Activated CD4-positive, alpha-beta T cell treated with anti-CD3 and anti-CD28 coated beads, Interleukin-2, Interleukin-6, amounts not matched to agents 100 ng/mL and 50 ng/mL, durations not matched to agents 16 hours and 8 hours (primary cell): ENCODE measurements around the gene ARF6.
"Not testable (repeated sequence)": the region's sequence is repeated elsewhere in the genome, so short reads cannot be mapped to it uniquely, and the experiment has no call there.

Source experiments
- DNase-seq: peaks from one replicate; pipeline ENCODE4 v3.0.0-alpha.2; 2020

Gene ARF6

GRCh38 chr14:49909016-49909415, 16.1 kb downstream of the ARF6 start:
- no peak for DNase-seq

DNA sequence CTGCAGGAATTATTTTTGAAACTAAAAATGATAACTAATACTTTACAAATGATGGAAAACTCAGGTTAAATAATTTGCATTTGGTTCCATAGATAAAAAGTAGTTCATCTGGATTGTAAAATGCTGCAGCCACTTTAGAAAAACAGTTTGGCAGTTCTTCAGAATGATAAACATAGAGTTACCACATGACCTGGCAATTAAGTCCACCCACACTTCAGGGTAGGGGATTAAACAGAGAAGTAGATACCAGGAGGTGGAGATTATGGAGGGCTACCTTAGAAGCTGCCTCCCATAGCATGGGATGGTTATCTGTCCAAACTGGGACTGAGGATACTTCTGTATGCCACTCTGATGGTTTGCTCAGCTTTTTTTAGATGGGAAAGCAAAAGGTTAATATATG, 22.2 kb downstream of the ARF6 start:
- DNase-seq: no peak

- DNase-seq: no peak
These were observed 25.8 kb downstream of the ARF6 start for GRCh38 chr14:49918706-49919105.

DNA sequence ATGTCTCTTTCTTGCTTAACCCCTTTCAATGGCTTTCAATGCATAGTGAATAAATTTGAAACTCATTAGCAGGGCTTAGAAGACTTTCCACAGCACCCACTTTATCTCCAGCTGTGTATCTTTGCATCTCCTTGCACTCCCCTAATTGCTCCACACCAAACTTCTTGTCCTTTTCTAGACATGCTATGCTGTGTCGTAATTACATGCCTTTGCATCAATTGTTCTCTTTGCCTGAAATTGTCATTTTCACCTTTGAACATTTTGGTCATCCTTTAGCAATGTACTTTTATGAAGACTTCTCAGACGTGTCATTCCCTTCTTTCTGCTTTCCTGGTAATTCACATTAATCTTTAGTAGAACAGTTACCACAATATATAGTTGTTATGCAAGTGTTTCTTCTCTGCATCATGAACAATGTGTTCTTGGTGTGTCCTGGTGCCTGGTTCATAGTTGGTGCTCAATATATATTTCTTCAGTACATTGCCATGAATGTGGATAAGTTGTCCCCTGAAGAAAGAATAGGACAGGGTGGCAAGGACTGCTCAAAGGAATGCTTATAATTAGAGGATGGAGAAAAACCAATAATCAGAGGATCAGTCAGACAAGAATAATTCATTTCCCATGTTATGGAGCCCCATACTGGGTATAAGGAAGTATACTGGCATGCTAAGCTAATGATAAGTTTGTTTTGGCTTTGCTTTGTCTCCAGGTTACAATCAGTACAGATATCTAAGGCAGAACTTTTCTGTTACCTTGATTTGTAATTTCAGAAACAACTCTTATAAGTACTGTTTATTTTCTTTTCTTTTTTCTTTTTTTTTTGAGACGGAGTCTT, 27.2 kb downstream of the ARF6 start:
- no peak for DNase-seq

DNA sequence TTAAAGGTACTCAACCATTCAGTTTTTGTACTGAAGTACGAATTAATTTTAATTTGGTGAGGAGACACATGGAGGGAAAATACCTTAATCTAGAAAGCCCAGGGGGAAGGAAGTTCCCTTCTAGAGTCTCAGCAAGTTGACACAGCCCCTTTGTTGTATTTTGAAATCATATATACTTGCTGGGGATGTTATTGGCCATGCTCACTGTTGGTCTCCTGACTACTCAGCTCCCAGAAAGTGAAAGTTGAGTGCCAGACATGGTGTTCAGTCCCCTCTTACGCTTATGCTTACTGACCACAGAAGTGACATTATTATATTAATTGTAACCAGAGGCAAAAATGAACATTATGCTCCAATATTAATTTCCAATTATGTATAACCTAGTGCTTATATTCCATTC, 28.1 kb downstream of the ARF6 start:
- no peak for DNase-seq

- no peak for DNase-seq
These were observed 28.5 kb downstream of the ARF6 start for GRCh38 chr14:49921401-49921800.

DNA sequence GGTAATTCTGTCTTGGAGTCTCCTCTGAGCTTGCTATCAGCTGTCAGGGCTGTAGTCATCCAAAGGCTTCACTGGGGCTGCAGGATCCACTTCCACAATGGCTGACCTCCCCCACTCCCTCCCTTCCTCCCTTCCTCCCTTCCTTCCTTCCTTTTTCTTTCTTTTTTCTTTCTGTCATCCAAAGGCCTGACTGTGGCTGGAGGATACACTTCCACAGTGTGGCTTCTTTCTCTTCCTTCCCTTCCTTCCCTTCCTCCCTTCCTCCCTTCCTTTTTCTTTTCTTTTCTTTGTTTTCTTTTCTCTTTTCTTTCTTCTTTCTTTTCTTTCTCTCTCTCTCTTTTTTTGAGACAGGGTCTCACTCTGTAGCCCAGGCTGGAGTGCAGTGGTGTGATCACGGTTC, 30.6 kb downstream of the ARF6 start:
- no peak for DNase-seq

DNA sequence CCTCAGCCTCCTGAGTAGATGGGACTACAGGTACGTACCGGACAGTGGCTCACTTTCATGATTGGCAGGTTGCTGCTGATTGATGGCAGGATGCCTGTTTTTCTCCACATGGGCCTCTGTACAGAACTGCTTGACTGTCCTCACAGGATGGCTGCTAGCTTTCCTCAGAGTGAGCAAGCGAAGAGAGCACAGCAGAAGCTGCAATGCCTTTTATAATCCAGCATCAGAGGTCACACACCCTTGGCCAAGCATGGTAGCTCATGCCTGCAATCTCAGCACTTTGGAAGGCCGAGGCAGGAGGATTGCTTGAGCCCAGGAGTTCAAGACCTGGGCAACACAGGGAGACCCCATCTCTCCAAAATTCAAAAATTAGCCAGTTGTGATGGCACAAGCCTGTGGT, 31.0 kb downstream of the ARF6 start:
- DNase-seq: no peak

- DNase-seq: no peak
These were observed 32.0 kb downstream of the ARF6 start for GRCh38 chr14:49924852-49925251.

DNA sequence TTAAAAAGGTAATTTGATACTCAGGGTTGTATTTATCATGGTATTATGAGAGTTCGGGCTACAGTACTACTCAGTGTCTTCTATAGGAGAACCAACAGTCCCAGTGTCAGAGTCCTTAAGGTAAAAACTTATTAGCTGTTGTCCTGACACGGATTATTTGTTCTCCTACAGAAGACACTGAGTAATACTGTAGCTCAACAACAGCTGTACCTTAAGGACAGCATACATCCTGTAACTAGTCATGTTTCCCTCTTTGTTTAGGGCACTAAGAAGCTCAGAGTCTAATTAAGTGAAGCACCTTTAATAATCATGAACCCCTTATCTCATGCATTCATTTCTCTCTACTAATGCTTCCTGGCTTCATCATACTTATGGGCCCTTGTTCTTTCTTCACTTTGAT, 33.9 kb downstream of the ARF6 start:
- no peak for DNase-seq

GRCh38 chr14:49928015-49928414, 35.1 kb downstream of the ARF6 start:
- no peak for DNase-seq

GRCh38 chr14:49930720-49931119, 37.8 kb downstream of the ARF6 start:
- no peak for DNase-seq

- DNase-seq: no peak
These were observed 38.6 kb downstream of the ARF6 start for GRCh38 chr14:49931523-49931922.

GRCh38 chr14:49933128-49933527, 40.2 kb downstream of the ARF6 start:
- DNase-seq: no peak

DNA sequence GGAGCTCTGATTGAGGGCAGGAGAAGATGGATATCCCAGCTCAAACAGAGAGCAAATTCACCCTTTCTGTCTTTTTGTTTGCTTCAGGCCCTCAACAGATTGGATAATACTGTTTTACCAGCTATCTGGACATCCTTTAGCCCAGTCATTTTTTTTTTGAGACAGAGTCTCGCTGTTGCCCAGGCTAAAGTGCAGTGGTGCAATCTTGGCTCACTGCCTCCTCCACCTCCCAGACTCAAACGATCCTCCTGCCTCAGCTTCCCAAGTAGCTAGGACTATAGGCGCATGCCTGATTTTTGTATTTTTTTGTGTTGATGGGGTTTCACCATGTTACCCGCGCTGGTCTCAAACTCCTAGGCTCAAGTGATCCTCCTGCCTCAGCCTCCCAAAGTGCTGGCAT, 40.8 kb downstream of the ARF6 start:
- no peak for DNase-seq

DNA sequence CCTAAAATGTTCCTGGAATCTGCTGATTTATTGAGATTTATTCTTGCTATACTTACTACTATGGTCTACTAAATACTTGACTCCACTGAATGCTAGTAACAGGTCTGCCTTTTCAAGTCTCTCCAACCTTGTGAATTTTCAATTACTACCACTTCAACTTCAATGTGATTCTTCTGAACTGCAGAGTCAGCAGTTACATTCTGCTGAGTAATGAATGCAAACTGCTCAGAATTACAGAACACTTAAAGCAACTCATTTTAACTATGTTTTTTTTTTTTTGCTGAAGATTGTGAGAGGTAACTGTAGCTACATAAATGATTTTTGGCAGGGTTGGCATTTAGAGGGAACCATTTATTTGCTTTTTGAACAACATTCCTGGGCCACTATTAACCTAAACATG, 41.8 kb downstream of the ARF6 start:
- no peak for DNase-seq

DNA sequence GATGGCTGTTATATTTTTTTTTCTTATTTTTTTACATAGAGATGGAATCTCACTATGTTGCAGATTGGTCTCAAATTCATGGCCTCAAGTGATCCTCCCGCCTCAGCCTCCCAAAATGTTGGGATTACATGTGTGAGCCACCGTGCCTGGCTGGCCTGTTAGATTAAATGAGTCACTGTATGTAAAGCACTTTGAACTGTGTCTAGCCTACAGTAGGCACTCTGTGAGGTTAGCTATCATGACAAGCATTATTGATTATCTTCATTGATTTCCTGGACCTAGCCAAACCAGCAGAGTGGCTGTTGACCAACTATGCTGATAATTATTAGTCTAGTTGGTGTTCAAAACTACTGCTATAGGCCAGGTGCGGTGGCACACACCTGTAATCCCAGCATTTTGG, 42.6 kb downstream of the ARF6 start:
- no peak for DNase-seq

DNA sequence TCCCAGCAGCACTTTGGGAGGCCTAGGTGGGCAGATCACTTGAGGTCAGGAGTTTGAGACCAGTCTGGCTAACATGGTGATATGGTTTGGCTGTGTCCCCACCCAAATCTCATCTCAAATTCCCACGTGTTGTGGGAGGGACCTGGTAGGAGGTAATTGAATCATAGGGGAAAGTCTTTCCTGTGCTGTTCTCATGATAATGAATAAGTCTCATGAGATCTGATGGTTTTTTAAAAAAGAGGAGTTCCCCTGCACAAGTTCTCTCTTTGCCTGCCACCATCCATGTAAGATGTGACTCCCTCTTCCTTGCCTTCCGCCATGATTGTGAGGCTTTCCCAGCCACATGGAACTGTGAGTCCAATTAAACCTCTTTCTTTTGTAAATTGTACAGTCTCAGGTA, 43.4 kb downstream of the ARF6 start:
- not testable (repeated sequence) for DNase-seq

GRCh38 chr14:49936882-49937281, 44.0 kb downstream of the ARF6 start:
- DNase-seq: not testable (repeated sequence)

- DNase-seq: not testable (repeated sequence)
These were observed 46.3 kb downstream of the ARF6 start for GRCh38 chr14:49939215-49939614.

DNA sequence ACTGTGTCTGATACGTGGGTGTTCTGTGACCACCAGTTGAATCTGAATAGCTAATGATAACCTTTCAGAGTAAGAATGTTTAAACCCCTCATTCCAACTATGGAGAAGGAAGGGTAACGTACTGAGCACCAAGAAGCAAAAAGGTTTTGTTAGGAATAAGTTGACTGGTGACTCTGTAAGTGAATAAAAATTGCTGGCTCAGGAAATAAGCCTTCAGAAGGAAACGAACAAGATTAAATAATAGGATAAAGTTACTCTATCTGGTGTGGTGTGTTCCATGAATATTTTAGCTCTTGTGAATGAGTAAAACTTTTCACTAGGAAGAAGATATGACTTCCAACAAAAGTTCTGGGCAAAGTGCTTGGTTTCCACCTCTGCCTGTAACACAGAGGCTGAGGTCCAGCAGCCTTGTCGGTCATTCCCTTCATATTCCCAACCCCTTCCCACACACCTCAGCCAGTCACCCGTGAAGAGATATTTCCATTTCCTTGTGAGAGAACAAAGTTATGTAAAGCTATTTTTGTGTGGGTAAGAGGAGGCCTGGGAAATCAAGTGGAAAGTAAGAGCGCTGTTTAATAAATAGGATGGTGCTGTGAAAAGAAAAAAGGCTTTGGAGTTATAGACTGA, 47.1 kb downstream of the ARF6 start:
- no peak for DNase-seq

DNA sequence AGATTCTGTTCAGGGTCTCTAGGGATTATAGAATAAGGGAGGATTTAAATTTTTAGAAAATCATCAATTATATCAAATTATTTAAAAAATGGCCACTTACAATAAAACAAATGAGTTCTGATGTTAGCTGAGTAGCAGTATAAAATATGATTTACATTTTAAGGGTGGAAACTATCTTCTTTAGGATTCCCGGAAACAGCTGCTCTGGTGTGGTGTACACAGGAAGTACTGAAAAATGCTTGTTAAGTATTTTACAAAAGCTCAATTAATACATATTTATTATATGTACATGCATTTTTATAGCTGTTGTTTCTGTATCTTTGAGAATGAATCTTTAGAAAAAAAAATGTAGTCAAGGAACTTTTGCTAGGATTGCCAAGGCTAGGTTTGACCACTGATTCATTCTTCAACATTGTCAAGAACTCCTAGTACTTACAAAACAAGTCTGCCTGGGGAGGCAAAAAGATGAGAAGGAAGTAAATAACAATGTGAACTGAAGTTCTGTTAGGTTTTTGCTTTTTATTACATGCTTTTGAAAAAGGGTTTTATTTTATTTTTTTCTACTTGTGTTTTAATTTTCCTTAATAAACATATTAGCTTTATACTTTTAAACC, 48.0 kb downstream of the ARF6 start:
- DNase-seq: no peak

DNA sequence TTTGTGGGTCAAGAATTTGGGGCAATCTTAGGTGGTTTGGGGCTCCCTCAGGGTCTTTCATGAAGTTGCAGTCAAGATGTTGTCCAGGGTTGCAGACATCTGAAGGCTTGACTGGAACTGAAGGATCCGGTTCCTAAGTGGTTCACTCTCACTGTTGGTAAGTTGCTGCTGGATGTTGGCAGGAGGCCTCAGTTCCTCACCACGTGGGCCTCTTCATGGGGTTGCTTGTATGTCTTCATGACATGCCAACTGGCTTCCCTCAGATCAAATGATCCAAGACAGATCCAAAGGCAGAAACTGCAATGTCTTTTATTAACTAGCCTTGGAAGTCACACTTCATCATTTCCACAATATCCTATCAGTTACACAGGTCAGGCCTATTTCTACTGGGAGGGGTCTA, 49.2 kb downstream of the ARF6 start:
- DNase-seq: no peak

DNA sequence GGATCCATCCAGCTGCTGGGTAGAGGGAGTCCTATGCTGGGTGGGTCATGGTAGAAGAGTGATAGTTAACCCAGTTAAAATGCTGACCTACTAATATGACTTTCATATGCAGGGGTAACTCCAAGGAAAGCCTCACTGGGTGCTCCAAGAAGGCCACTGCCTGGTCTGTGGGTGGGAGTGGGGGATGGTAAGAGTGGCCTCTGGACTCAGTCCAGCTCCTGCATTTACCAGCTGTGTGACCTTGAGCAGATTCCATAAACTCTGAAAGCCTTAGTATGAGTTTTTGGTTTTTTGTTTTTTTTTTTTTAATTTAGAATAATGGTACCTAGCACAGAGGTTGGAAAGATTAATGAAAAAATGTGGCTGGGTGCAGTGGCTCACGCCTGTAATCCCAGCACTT, 51.6 kb downstream of the ARF6 start:
- no peak for DNase-seq
